Esophagus squamous epithelium (tissue), 4 donors: ENCODE measurements around the gene KRT4.

Experiments
- POLR2A ChIP-seq, 4 donors: fragments of 450-650 bp; IDR thresholded peaks; one replicate each; pipeline ENCODE4 v1.6.1; 2017; ENCODE audit warnings: antibody characterized with exemption in 4 of 4, mild to moderate bottlenecking in 4 of 4, moderate library complexity in 3 of 4
- TF ChIP-seq, protein P1 (sequence below), 6 experiments: fragments of 450-650 bp in 4 of 6; fragments of 200-600 bp in 2 of 6; sonication (generic) in 2 of 6; IDR thresholded peaks; one replicate each; pipeline ENCODE4 v1.5.1; 2016 to 2019; ENCODE audit warnings: antibody characterized with exemption in 6 of 6, mild to moderate bottlenecking in 4 of 6, moderate library complexity in 4 of 6

DNA sequence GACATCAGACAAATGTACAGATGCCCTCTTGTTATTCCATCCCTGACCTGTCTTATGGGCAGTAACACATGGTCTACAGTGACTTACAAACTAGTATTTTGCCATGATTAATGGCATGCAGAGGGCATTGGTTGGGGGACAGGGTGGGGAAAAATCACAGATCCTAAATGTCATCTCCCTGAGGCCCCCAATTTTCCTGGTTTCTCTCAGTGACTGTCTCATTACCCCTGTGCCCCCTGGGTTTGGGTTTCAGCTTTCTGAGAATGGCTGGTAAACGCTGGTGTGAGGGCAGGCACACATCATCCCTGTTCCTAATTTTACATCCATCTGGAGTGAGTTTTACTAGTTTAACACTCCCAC is 46.9 kb downstream of the KRT4 start:
- TF ChIP-seq, protein P1, sequence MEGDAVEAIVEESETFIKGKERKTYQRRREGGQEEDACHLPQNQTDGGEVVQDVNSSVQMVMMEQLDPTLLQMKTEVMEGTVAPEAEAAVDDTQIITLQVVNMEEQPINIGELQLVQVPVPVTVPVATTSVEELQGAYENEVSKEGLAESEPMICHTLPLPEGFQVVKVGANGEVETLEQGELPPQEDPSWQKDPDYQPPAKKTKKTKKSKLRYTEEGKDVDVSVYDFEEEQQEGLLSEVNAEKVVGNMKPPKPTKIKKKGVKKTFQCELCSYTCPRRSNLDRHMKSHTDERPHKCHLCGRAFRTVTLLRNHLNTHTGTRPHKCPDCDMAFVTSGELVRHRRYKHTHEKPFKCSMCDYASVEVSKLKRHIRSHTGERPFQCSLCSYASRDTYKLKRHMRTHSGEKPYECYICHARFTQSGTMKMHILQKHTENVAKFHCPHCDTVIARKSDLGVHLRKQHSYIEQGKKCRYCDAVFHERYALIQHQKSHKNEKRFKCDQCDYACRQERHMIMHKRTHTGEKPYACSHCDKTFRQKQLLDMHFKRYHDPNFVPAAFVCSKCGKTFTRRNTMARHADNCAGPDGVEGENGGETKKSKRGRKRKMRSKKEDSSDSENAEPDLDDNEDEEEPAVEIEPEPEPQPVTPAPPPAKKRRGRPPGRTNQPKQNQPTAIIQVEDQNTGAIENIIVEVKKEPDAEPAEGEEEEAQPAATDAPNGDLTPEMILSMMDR (IDR thresholded peaks at IDR 0.05) = no peak
- TF ChIP-seq POLR2A (IDR thresholded peaks at IDR 0.05) = no peak
